Measurements from ENCODE around the gene GABRG3. TPM values are rescaled to one million over a fixed set of nuclear protein-coding genes. Genes with fewer than 3 reads are reported as not detected.

Gene GABRG3
- total RNA-seq, 1 donor from 2014 or later = 0.24 TPM

DNA sequence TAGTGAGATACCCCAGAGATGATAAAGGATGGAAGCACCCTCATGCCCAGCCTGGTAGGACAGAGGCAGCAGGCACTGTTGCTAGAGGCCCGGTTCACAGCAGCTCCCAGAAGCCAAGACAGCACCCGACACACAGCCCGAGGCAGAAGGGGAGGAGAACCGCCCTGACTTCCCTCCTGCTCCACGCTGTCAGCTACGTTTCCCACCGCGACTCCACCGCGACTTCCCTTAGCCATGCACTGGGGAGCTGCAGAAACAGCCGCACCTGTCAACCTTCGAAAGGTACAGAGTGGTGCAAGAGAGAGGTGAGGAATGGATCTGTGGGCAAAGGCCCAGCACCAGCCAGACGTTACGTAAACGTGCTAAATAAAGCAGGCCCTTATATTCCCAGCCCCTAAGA, 529.2 kb downstream of the GABRG3 start:
- H3K4me3 Mint-ChIP-seq (ENCODE audit: low read depth) = no peak overlapping the region
- no peaks in the 10 kb centered on the region for H3K36me3 Mint-ChIP-seq (ENCODE audit: insufficient read depth)
- TF ChIP-seq, protein P1, sequence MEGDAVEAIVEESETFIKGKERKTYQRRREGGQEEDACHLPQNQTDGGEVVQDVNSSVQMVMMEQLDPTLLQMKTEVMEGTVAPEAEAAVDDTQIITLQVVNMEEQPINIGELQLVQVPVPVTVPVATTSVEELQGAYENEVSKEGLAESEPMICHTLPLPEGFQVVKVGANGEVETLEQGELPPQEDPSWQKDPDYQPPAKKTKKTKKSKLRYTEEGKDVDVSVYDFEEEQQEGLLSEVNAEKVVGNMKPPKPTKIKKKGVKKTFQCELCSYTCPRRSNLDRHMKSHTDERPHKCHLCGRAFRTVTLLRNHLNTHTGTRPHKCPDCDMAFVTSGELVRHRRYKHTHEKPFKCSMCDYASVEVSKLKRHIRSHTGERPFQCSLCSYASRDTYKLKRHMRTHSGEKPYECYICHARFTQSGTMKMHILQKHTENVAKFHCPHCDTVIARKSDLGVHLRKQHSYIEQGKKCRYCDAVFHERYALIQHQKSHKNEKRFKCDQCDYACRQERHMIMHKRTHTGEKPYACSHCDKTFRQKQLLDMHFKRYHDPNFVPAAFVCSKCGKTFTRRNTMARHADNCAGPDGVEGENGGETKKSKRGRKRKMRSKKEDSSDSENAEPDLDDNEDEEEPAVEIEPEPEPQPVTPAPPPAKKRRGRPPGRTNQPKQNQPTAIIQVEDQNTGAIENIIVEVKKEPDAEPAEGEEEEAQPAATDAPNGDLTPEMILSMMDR (IDR thresholded peaks at IDR 0.05; ENCODE audit: unreplicated experiment) = no peak
- no peak overlapping the region for H3K27ac Mint-ChIP-seq
- no peaks in the 10 kb centered on the region for H3K4me1 Mint-ChIP-seq (ENCODE audit: low read depth)
- no peak for DNase-seq (ENCODE audit: low spot score, unreplicated experiment)
- H3K27me3 Mint-ChIP-seq = no peaks in the 10 kb centered on the region
- peaks cover 3% of the 10 kb centered on the region for H3K9me3 Mint-ChIP-seq (ENCODE audit: low read depth)

DNA sequence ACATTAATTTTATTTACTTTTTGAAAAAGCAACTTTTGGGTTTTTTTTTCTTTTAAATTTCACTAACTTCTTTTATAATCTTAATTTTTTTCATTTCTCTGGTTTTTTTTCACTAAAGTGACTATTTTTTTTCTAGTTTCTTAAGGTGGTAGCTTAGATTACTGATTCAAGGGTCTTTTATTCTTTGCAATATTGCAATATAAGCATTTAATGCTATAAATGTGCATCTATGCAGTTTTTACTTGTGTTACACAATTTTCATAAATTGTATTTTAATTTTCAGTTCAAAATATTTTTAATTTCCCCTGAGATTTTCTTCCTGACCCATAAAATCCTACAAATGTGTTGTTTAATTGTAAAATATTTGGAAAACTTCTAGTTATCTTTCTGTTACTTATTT, 535.8 kb downstream of the GABRG3 start:
- Mint-ChIP-seq H3K27me3 (no peaks in the 10 kb centered on the region), H3K9me3 (ENCODE audit: low read depth) (peaks cover 20% of the 10 kb centered on the region), H3K4me1 (ENCODE audit: low read depth) (no peaks in the 10 kb centered on the region)

DNA sequence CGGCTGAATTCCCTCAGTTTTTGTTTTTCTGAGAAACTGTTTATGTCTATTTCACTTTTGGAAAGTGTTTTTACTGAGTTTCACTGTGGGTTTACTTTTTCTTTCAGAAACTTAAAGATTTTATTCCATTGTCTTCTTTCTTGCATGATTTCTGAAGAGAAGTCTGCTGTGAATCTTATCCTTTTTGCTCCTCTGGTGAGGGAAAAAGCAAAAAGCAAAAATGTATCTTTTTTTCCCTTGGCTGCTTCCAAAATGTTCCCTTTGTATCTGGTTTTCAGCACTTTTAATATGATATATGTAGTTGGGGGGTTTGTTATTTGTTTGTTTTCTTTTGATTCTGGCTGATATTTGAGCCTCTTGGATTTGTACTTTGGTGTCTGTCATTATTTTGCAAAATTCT, 538.0 kb downstream of the GABRG3 start:
- Mint-ChIP-seq H3K27ac (no peak overlapping the region), H3K4me3 (ENCODE audit: low read depth) (no peak overlapping the region), H3K4me1 (ENCODE audit: low read depth) (no peaks in the 10 kb centered on the region), H3K9me3 (ENCODE audit: low read depth) (peaks cover 22% of the 10 kb centered on the region), H3K36me3 (ENCODE audit: insufficient read depth) (no peaks in the 10 kb centered on the region), H3K27me3 (no peaks in the 10 kb centered on the region)
- DNase-seq (ENCODE audit: low spot score, unreplicated experiment) = no peak
- TF ChIP-seq, protein P1 (IDR thresholded peaks at IDR 0.05; ENCODE audit: unreplicated experiment) = no peak

More for the DNA sequence above, 535.8 kb downstream of the GABRG3 start:
- Mint-ChIP-seq H3K27ac (no peak overlapping the region), H3K36me3 (ENCODE audit: insufficient read depth) (no peaks in the 10 kb centered on the region), H3K4me3 (ENCODE audit: low read depth) (no peak overlapping the region)
- no peak for DNase-seq (ENCODE audit: low spot score, unreplicated experiment)
- TF ChIP-seq, protein P1 (IDR thresholded peaks at IDR 0.05; ENCODE audit: unreplicated experiment) = no peak

DNA sequence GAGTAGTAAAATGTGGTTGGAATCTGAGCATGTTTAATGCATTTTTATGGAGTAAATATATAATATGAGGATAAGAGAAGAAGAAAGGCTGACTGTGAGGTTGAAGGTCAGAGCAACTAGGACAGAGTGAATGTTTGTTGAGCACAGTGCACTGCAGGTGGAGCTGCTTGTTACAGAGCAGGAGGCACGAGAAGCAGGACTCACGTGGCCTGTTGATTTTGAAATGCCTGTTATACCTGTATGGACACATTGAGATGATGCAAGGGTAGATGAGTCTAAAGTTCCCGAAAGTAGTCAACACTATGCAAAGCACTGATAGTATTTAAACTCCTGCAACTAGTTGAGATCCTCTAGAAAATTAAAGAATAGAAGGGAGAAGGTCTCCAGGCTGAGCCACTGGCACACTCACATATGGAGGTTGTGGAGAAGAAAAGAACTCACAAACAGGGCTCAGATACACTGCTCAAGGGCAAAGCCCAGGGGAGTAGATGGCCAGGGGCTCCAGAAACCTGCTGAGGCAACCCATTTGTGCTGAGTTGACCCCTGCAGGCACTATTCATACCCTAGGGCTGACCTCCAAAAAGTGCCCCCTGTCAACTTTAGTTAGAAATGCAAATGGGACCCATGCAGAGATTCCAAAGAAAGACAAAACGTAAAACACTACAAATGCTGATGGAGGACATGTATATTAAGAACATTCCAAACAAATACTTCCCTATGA, 541.5 kb downstream of the GABRG3 start:
- Mint-ChIP-seq H3K27ac (no peak overlapping the region), H3K4me3 (ENCODE audit: low read depth) (no peak overlapping the region), H3K27me3 (no peaks in the 10 kb centered on the region), H3K4me1 (ENCODE audit: low read depth) (no peaks in the 10 kb centered on the region), H3K9me3 (ENCODE audit: low read depth) (peaks cover 19% of the 10 kb centered on the region), H3K36me3 (ENCODE audit: insufficient read depth) (no peaks in the 10 kb centered on the region)
- DNase-seq (ENCODE audit: low spot score, unreplicated experiment) = no peak
- TF ChIP-seq, protein P1 (IDR thresholded peaks at IDR 0.05; ENCODE audit: unreplicated experiment) = no peak

DNA sequence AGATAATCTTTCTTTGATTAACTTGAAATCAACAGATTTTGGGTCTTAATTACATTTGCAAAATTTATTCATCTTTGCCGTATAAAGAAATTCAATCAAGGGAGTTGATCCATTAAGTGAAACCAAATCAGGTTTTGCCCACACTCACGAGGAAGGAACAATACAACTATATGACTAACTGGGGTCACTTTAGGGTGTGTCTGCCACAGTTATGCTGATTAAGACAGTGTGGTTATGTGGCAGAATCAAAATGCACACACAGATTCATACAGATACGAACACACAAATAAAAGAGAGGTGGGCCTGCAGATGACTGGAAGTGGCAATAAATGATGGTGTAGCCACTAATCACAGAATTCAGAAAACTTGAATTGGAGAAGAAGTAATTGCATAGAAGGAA, 543.5 kb downstream of the GABRG3 start:
- no peaks in the 10 kb centered on the region for H3K27me3 Mint-ChIP-seq
- H3K9me3 Mint-ChIP-seq (ENCODE audit: low read depth) = peaks cover 10% of the 10 kb centered on the region
- TF ChIP-seq, protein P1 (IDR thresholded peaks at IDR 0.05; ENCODE audit: unreplicated experiment) = no peak
- H3K36me3 Mint-ChIP-seq (ENCODE audit: insufficient read depth) = no peaks in the 10 kb centered on the region
- H3K4me3 Mint-ChIP-seq (ENCODE audit: low read depth) = no peak overlapping the region
- H3K27ac Mint-ChIP-seq = no peak overlapping the region
- DNase-seq (ENCODE audit: low spot score, unreplicated experiment) = no peak
- H3K4me1 Mint-ChIP-seq (ENCODE audit: low read depth) = no peaks in the 10 kb centered on the region
